Endothelial cell of umbilical vein (primary cell): ENCODE measurements around the gene PKD1L1. TPM values are rescaled to one million over a fixed set of nuclear protein-coding genes. Genes with fewer than 3 reads are reported as not detected.

Source experiments
- BruUV-seq: library from RNA; stranded (reverse); fragments of 400-500 nt; replicated peaks from 2 replicates; lab custom pipeline; 2021; lab: Mats Ljungman, UMichigan
- CTCF ChIA-PET: fragments of 300-600, 350-600 bp; sonication (Branson Sonifier 250); formaldehyde crosslinking; loops from one replicate; lab custom pipeline; 2021; ENCODE audit warnings: antibody characterized with exemption, inconsistent platforms; lab: Charles Lee
- POLR2A ChIA-PET: fragments of 300-600, 350-600 bp; sonication (Branson Sonifier 250); formaldehyde crosslinking; loops from one replicate; lab custom pipeline; 2021; ENCODE audit warnings: antibody characterized with exemption, inconsistent platforms; lab: Charles Lee
- DNase-seq: peaks from one replicate; pipeline ENCODE4 v3.0.0-alpha.2; 2011; ENCODE audit warnings: low read depth, low spot score
- FAIRE-seq: peaks from 2 replicates; lab custom pipeline; 2011; peaks lifted over from hg19 to GRCh38; lab: Jason Lieb, UNC
- H2AFZ ChIP-seq: 2 replicates; pipeline ENCODE4 v1.6.0; 2012; ENCODE audit warnings: low read depth, low read length, control low read depth, inconsistent platforms
- H3K27ac ChIP-seq: 2 replicates; pipeline ENCODE4 v1.5.1; 2011; ENCODE audit warnings: low read depth, mild to moderate bottlenecking, control low read depth, low read length, moderate library complexity; ENCODE audit not compliant: insufficient read depth
- H3K27me3 ChIP-seq, 2 experiments: 2 replicates each; pipeline versions ENCODE4 v1.6.0 to v1.6.1; 2011; ENCODE audit warnings: low read length in 2 of 2, mixed read lengths in 1 of 2; ENCODE audit not compliant: control insufficient read depth in 2 of 2, insufficient read depth in 2 of 2
- H3K36me3 ChIP-seq, 2 experiments: 2 replicates in 1 of 2; 3 replicates in 1 of 2; pipeline ENCODE4 v1.5.1; 2011; ENCODE audit warnings: low read length in 2 of 2, mild to moderate bottlenecking in 1 of 2, moderate library complexity in 1 of 2; ENCODE audit not compliant: control insufficient read depth in 2 of 2, insufficient read depth in 2 of 2; ENCODE audit errors: extremely low read depth in 1 of 2
- H3K4me1 ChIP-seq: 3 replicates; pipeline ENCODE4 v1.5.1; 2011; ENCODE audit warnings: mild to moderate bottlenecking, low read length; ENCODE audit not compliant: control insufficient read depth, insufficient read depth; ENCODE audit errors: extremely low read depth
- H3K4me2 ChIP-seq: 2 replicates; pipeline ENCODE4 v1.6.1; 2011; ENCODE audit warnings: low read length, control low read depth, mixed read lengths; ENCODE audit not compliant: insufficient read depth
- H3K4me3 ChIP-seq, 3 experiments: fragments of 200-600 bp in 1 of 3; sonication (generic), shearing (Covaris generic) in 1 of 3; replicated peaks in 1 of 3; 2 replicates each; pipeline ENCODE4 v1.5.1; 2011 to 2016; ENCODE audit warnings: control low read depth in 3 of 3, low read length in 3 of 3, mild to moderate bottlenecking in 2 of 3, inconsistent platforms in 1 of 3, low read depth in 1 of 3, moderate library complexity in 1 of 3; ENCODE audit not compliant: insufficient read depth in 1 of 3
- H3K79me2 ChIP-seq: 2 replicates; pipeline ENCODE4 v1.6.0; 2012; ENCODE audit warnings: low read length, inconsistent platforms; ENCODE audit not compliant: control insufficient read depth, insufficient read depth
- H3K9ac ChIP-seq: replicated peaks from 2 replicates; pipeline ENCODE3; 2011; ENCODE audit warnings: low read length, control low read depth; ENCODE audit not compliant: insufficient read depth; ENCODE audit errors: extremely low read depth
- H3K9me1 ChIP-seq: replicated peaks from 3 replicates; pipeline ENCODE4 v1.6.0; 2011; ENCODE audit warnings: mild to moderate bottlenecking, low read length; ENCODE audit not compliant: control insufficient read depth, insufficient read depth; ENCODE audit errors: extremely low read depth
- H3K9me3 ChIP-seq: replicated peaks from 2 replicates; pipeline ENCODE4 v1.5.1; 2012; ENCODE audit warnings: low read length, inconsistent platforms; ENCODE audit not compliant: control insufficient read depth, insufficient read depth
- H4K20me1 ChIP-seq: replicated peaks from 2 replicates; pipeline ENCODE3; 2011; ENCODE audit warnings: mild to moderate bottlenecking, low read length; ENCODE audit not compliant: control insufficient read depth, insufficient read depth; ENCODE audit errors: extremely low read depth
- CTCF ChIP-seq, 2 donors: IDR thresholded peaks; 1 replicate in 1 of 2; 2 replicates in 1 of 2; pipeline ENCODE4 v1.5.1; 2011; ENCODE audit warnings: low read length in 2 of 2, mild to moderate bottlenecking in 2 of 2, moderate library complexity in 2 of 2, control low read depth in 1 of 2, inconsistent platforms in 1 of 2, low read depth in 1 of 2; ENCODE audit not compliant: insufficient read depth in 1 of 2; ENCODE audit errors: extremely low read depth in 1 of 2
- EZH2 ChIP-seq: IDR thresholded peaks from 2 replicates; pipeline ENCODE4 v1.6.1; 2012; ENCODE audit warnings: borderline replicate concordance, low read depth, mild to moderate bottlenecking, moderate library complexity, low read length, inconsistent platforms; ENCODE audit not compliant: severe bottlenecking
- FOS ChIP-seq: IDR thresholded peaks from 2 replicates; pipeline ENCODE4 v1.6.1; 2011; ENCODE audit warnings: mild to moderate bottlenecking, low read length, moderate library complexity, borderline replicate concordance; ENCODE audit not compliant: insufficient read depth
- GATA2 ChIP-seq: IDR thresholded peaks from 2 replicates; pipeline ENCODE4 v1.7.0; 2011; ENCODE audit warnings: low read depth, mild to moderate bottlenecking, moderate library complexity, mixed read lengths, low read length; ENCODE audit not compliant: insufficient read length, insufficient read depth
- JUN ChIP-seq: IDR thresholded peaks from 2 replicates; pipeline ENCODE4 v1.6.1; 2011; ENCODE audit warnings: borderline replicate concordance, low read depth; ENCODE audit not compliant: insufficient read length, insufficient read depth
- MAX ChIP-seq: IDR thresholded peaks from 2 replicates; pipeline ENCODE4 v1.6.1; 2011; ENCODE audit not compliant: insufficient read depth, insufficient read length
- MYC ChIP-seq: IDR thresholded peaks from one replicate; pipeline ENCODE4 v1.6.1; 2011; ENCODE audit warnings: mild to moderate bottlenecking, low read depth, low read length
- POLR2A ChIP-seq: IDR thresholded peaks from 2 replicates; pipeline ENCODE4 v1.6.1; 2012; ENCODE audit warnings: low read depth, mild to moderate bottlenecking, control low read depth, low read length
- POLR2AphosphoS5 ChIP-seq: IDR thresholded peaks from 2 replicates; pipeline ENCODE4 v1.6.1; 2012; ENCODE audit warnings: low read depth, mild to moderate bottlenecking, control low read depth, low read length, moderate library complexity; ENCODE audit not compliant: insufficient read depth
- dilution Hi-C: fragments of 300-500 bp; cut with MboI; formaldehyde crosslinking; loops from one replicate; pipeline ENCODE4 v1.15.0; 2019; ENCODE audit warnings: low sequenced_read_pairs; ENCODE audit not compliant: extremely low pct_ligation_motif_present
- intact Hi-C: fragments of 100-400 bp; cut with micrococcal nuclease; formaldehyde crosslinking; loops from one replicate; pipeline ENCODE4 v1.10.0; 2022
- polyA plus RNA-seq, 4 experiments: library from polyadenylated mRNA; depleted of rRNA in 3 of 4; stranded (reverse) in 3 of 4; unstranded in 1 of 4; fragments of >200 nt; gene quantifications; 2 replicates each; pipeline versions ENCODE4 v1.2.1 to v1.2.3, GENCODE V29; 2011 to 2012; ENCODE audit warnings: missing spikeins in 1 of 4
- total RNA-seq: library from RNA; stranded (reverse); gene quantifications from 2 replicates; pipeline ENCODE4 v1.2.3, GENCODE V29; 2021

PKD1L1 gene
- total and polyA plus RNA-seq, 2 donors (not counting 3 experiments of a cell fraction or from before 2014, with no cell fraction given), result 4.1 to 5.9 TPM

GRCh38 chr7:47885309-47885986, 62.8 kb downstream of the PKD1L1 start:
- Histone ChIP-seq H3K27ac (no peak overlapping the region), H3K27me3 (peaks cover 6% of the 10 kb centered on the region in 2 experiments), H3K36me3 (no peaks in the 10 kb centered on the region), H3K4me2 (no peak overlapping the region), H3K9me1 (no peaks in the 10 kb centered on the region), H2AFZ (no peak overlapping the region), H3K9ac (no peak overlapping the region), H3K4me1 (no peaks in the 10 kb centered on the region), H3K4me3 (no peak overlapping the region), H3K79me2 (no peaks in the 10 kb centered on the region), H3K9me3 (no peaks in the 10 kb centered on the region), H4K20me1 (no peaks in the 10 kb centered on the region)
- no peak for FAIRE-seq
- ChIA-PET POLR2A (no interaction called here), CTCF (interaction anchor here (1.1 kb wide), 1 partner anchor 12 kb away, joined by 3 read pairs; no protein-coding TSS in a partner anchor)
- dilution Hi-C loops, result no loop called here
- DNase-seq, result no peak
- no TSS peak for BruUV-seq
- intact Hi-C loops, result no loop called here
- no peak for TF ChIP-seq POLR2AphosphoS5
- TF ChIP-seq MYC, result no peak
- TF ChIP-seq GATA2, result no peak
- no peak for TF ChIP-seq EZH2
- no peak for TF ChIP-seq CTCF (IDR thresholded peaks at IDR 0.05; ENCODE audit: extremely low read depth in 1 of 2, insufficient read depth in 1 of 2, low read depth in 1 of 2, low read length in 2 of 2)
- TF ChIP-seq POLR2A, result no peak
- TF ChIP-seq MAX, result no peak
- no peak for TF ChIP-seq FOS
- TF ChIP-seq JUN, result no peak
